KOPT-K1 (cell line): ENCODE data around the gene NLRC3.
A peak's percentile ranks its signal among the peaks of the same experiment; 100 is the strongest.

Experiments
- H3K27ac ChIP-seq: fragments of 200-600 bp; sonication (generic); 2 replicates; pipeline ENCODE4 v1.5.1; 2016; ENCODE audit warnings: antibody characterized with exemption, mild to moderate bottlenecking, low read depth, low read length; ENCODE audit not compliant: poor library complexity, severe bottlenecking
- H3K36me3 ChIP-seq: fragments of 200-600 bp; sonication (generic); 2 replicates; pipeline ENCODE4 v1.5.1; 2017; ENCODE audit warnings: antibody characterized with exemption, mild to moderate bottlenecking, low read length, moderate library complexity; ENCODE audit not compliant: insufficient read depth
- H3K9me3 ChIP-seq: fragments of 200-600 bp; sonication (generic); 2 replicates; pipeline ENCODE4 v1.5.1; 2017; ENCODE audit warnings: antibody characterized with exemption, low read length, mild to moderate bottlenecking; ENCODE audit not compliant: insufficient read depth, poor library complexity, severe bottlenecking

The NLRC3 gene

GRCh38 chr16:3578610-3579551 lies 1.7 kb upstream of the NLRC3 start:
- Histone ChIP-seq H3K27ac (peak overlapping the region; percentile 87), H3K9me3 (no peaks in the 10 kb centered on the region), H3K36me3 (peaks cover 21% of the 10 kb centered on the region)

GRCh38 chr16:3578121-3578520 lies 918 bp upstream of the NLRC3 start:
- H3K36me3 ChIP-seq: peaks cover 14% of the 10 kb centered on the region
- peak overlapping the region; percentile 87 for H3K27ac ChIP-seq

GRCh38 chr16:3576211-3576610 lies 992 bp downstream of the NLRC3 start:
- Histone ChIP-seq H3K27ac (peak overlapping the region; percentile 87), H3K36me3 (peaks cover 7% of the 10 kb centered on the region; the same call in 1 of the 2 replicates), H3K9me3 (peaks cover 2% of the 10 kb centered on the region)

More at GRCh38 chr16:3578121-3578520, 918 bp upstream of the NLRC3 start:
- no peaks in the 10 kb centered on the region for H3K9me3 ChIP-seq

GRCh38 chr16:3575491-3575890 lies 1.7 kb downstream of the NLRC3 start:
- H3K9me3 ChIP-seq: peaks cover 9% of the 10 kb centered on the region
- peak overlapping the region; percentile 87 for H3K27ac ChIP-seq
- peaks cover 8% of the 10 kb centered on the region; the same call in 1 of the 2 replicates for H3K36me3 ChIP-seq

GRCh38 chr16:3574195-3574594 lies 3.0 kb downstream of the NLRC3 start:
- H3K36me3 ChIP-seq: peaks cover 12% of the 10 kb centered on the region; the same call in 1 of the 2 replicates
- H3K27ac ChIP-seq: no peak overlapping the region
- peaks cover 12% of the 10 kb centered on the region for H3K9me3 ChIP-seq

GRCh38 chr16:3573146-3573815 lies 3.9 kb downstream of the NLRC3 start:
- no peak overlapping the region for H3K27ac ChIP-seq
- peaks cover 12% of the 10 kb centered on the region for H3K9me3 ChIP-seq
- H3K36me3 ChIP-seq: peaks cover 12% of the 10 kb centered on the region; the same call in 1 of the 2 replicates

- H3K36me3 ChIP-seq: peaks cover 24% of the 10 kb centered on the region
- peaks cover 12% of the 10 kb centered on the region for H3K9me3 ChIP-seq
Observed at GRCh38 chr16:3570420-3571062, 6.7 kb downstream of the NLRC3 start.

GRCh38 chr16:3569851-3570250 lies 7.4 kb downstream of the NLRC3 start:
- Histone ChIP-seq H3K27ac (no peak overlapping the region), H3K9me3 (peaks cover 12% of the 10 kb centered on the region), H3K36me3 (peaks cover 31% of the 10 kb centered on the region)

More at GRCh38 chr16:3570420-3571062, 6.7 kb downstream of the NLRC3 start:
- no peak overlapping the region for H3K27ac ChIP-seq

GRCh38 chr16:3566990-3567389 lies 10.2 kb downstream of the NLRC3 start:
- H3K36me3 ChIP-seq: peaks cover 55% of the 10 kb centered on the region
- no peak overlapping the region for H3K27ac ChIP-seq
- peaks cover 12% of the 10 kb centered on the region for H3K9me3 ChIP-seq

GRCh38 chr16:3564889-3565141 lies 12.4 kb downstream of the NLRC3 start:
- H3K9me3 ChIP-seq: no peaks in the 10 kb centered on the region
- no peak overlapping the region for H3K27ac ChIP-seq
- H3K36me3 ChIP-seq: peaks cover 58% of the 10 kb centered on the region

GRCh38 chr16:3564130-3564888 lies 12.9 kb downstream of the NLRC3 start:
- no peak overlapping the region for H3K27ac ChIP-seq
- peaks cover 58% of the 10 kb centered on the region for H3K36me3 ChIP-seq
- H3K9me3 ChIP-seq: no peaks in the 10 kb centered on the region

GRCh38 chr16:3562914-3563480 lies 14.2 kb downstream of the NLRC3 start:
- H3K36me3 ChIP-seq: peaks cover 68% of the 10 kb centered on the region
- no peak overlapping the region for H3K27ac ChIP-seq

GRCh38 chr16:3561626-3562025 lies 15.6 kb downstream of the NLRC3 start:
- no peaks in the 10 kb centered on the region for H3K9me3 ChIP-seq
- no peak overlapping the region for H3K27ac ChIP-seq
- H3K36me3 ChIP-seq: peaks cover 76% of the 10 kb centered on the region

More at GRCh38 chr16:3562914-3563480, 14.2 kb downstream of the NLRC3 start:
- no peaks in the 10 kb centered on the region for H3K9me3 ChIP-seq

- Histone ChIP-seq H3K27ac (no peak overlapping the region), H3K36me3 (peaks cover 90% of the 10 kb centered on the region), H3K9me3 (no peaks in the 10 kb centered on the region)
Observed at GRCh38 chr16:3554351-3554928, 22.8 kb downstream of the NLRC3 start.
